PFSK-1 (cell line): ENCODE results near the gene SGPL1.

ENCODE experiments used
- FOXP2 ChIP-seq: optimal IDR thresholded peaks from 2 replicates; pipeline ENCODE3; 2011; ENCODE audit warnings: borderline replicate concordance, control low read depth, inconsistent platforms; ENCODE audit not compliant: insufficient read depth; ENCODE audit errors: extremely low read length, extremely low read depth
- POLR2AphosphoS5 ChIP-seq: IDR thresholded peaks from 2 replicates; pipeline ENCODE4 v1.6.1; 2012; ENCODE audit warnings: low read depth, mild to moderate bottlenecking, control low read depth, low read length, moderate library complexity
- SIN3A ChIP-seq: IDR thresholded peaks from 2 replicates; pipeline ENCODE4 v1.6.1; 2012; ENCODE audit warnings: mild to moderate bottlenecking, low read length, moderate library complexity, borderline replicate concordance; ENCODE audit not compliant: insufficient read depth
- TAF1 ChIP-seq: IDR thresholded peaks from 2 replicates; pipeline ENCODE4 v1.6.1; 2012; ENCODE audit warnings: low read length, control low read depth, borderline replicate concordance; ENCODE audit not compliant: insufficient read depth
- TF ChIP-seq, protein P1 (sequence below), 2 experiments: IDR thresholded peaks; 2 replicates each; pipeline versions ENCODE4 v1.6.1 to v1.8.0; 2011 to 2012; ENCODE audit warnings: low read depth in 2 of 2, low read length in 2 of 2, control low read depth in 1 of 2, inconsistent platforms in 1 of 2, mild to moderate bottlenecking in 1 of 2, moderate library complexity in 1 of 2; ENCODE audit not compliant: insufficient read depth in 1 of 2

DNA sequence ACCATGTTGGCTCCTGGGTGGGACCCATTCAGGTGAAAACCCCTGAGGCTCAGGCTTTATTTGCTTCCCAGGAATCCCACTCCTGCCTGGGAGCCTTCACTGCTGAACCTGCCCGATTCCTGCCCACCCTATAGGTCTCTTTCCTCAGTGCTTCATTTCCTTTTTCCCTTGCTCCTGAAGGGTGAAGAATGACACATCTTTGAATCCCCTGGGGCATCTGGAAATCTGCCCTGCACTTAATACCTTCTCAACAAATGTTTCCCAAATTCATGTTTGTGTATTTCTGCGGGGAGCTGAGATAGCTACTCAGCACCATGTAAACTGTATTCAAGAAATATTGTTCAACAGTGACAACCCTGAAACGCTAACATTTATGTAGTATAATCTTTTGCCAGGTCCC, 82.9 kb downstream of the SGPL1 start:
- TF ChIP-seq, protein P1, sequence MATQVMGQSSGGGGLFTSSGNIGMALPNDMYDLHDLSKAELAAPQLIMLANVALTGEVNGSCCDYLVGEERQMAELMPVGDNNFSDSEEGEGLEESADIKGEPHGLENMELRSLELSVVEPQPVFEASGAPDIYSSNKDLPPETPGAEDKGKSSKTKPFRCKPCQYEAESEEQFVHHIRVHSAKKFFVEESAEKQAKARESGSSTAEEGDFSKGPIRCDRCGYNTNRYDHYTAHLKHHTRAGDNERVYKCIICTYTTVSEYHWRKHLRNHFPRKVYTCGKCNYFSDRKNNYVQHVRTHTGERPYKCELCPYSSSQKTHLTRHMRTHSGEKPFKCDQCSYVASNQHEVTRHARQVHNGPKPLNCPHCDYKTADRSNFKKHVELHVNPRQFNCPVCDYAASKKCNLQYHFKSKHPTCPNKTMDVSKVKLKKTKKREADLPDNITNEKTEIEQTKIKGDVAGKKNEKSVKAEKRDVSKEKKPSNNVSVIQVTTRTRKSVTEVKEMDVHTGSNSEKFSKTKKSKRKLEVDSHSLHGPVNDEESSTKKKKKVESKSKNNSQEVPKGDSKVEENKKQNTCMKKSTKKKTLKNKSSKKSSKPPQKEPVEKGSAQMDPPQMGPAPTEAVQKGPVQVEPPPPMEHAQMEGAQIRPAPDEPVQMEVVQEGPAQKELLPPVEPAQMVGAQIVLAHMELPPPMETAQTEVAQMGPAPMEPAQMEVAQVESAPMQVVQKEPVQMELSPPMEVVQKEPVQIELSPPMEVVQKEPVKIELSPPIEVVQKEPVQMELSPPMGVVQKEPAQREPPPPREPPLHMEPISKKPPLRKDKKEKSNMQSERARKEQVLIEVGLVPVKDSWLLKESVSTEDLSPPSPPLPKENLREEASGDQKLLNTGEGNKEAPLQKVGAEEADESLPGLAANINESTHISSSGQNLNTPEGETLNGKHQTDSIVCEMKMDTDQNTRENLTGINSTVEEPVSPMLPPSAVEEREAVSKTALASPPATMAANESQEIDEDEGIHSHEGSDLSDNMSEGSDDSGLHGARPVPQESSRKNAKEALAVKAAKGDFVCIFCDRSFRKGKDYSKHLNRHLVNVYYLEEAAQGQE (IDR thresholded peaks at IDR 0.05; ENCODE audit: insufficient read depth in 1 of 2, low read depth in 2 of 2, low read length in 2 of 2): no peak
- TF ChIP-seq TAF1 (no peak), POLR2AphosphoS5 (no peak), SIN3A (no peak), FOXP2 (no peak)
